Type B pancreatic cell (in vitro differentiated cells): Measurements from ENCODE around the gene SMYD1. TPM values are rescaled to one million over a fixed set of nuclear protein-coding genes. Genes with fewer than 3 reads are reported as not detected.

Source experiments
- DNase-seq: peaks from one replicate; pipeline ENCODE4 v3.0.0; 2021; ENCODE audit warnings: mixed read lengths; ENCODE audit not compliant: unreplicated experiment; ENCODE audit errors: extremely low spot score
- H3K27ac Mint-ChIP-seq: 2 replicates; pipeline ENCODE4 v1.8.0; 2021; ENCODE audit warnings: mild to moderate bottlenecking, mixed read lengths
- H3K27me3 Mint-ChIP-seq: 2 replicates; pipeline ENCODE4 v1.8.0; 2021; ENCODE audit warnings: mixed read lengths
- H3K36me3 Mint-ChIP-seq: 2 replicates; pipeline ENCODE4 v1.8.0; 2021; ENCODE audit warnings: mixed read lengths
- H3K4me1 Mint-ChIP-seq: one replicate; pipeline ENCODE4 v1.8.0; 2021; ENCODE audit warnings: mixed read lengths; ENCODE audit not compliant: unreplicated experiment
- H3K4me3 Mint-ChIP-seq: 2 replicates; pipeline ENCODE4 v1.8.0; 2021; ENCODE audit warnings: mild to moderate bottlenecking, mixed read lengths
- H3K9me3 Mint-ChIP-seq: 2 replicates; pipeline ENCODE4 v1.8.0; 2021; ENCODE audit warnings: mixed read lengths
- CTCF ChIP-seq: fragments of 200-600 bp; sonication (generic); conservative IDR thresholded peaks from 2 replicates; pipeline ENCODE4 v1.5.0; 2021; ENCODE audit warnings: antibody characterized with exemption, mild to moderate bottlenecking
- total RNA-seq: library from RNA; stranded (reverse); gene quantifications from 2 replicates; pipeline ENCODE4 v1.2.1, GENCODE V29; 2021; ENCODE audit warnings: low replicate concordance

SMYD1 gene
- total RNA-seq, 1 donor from 2014 or later: 0.87 TPM

- peaks cover 12% of the 10 kb centered on the region for H3K9me3 Mint-ChIP-seq
- H3K4me3 Mint-ChIP-seq: no peak overlapping the region
Measured at GRCh38 chr2:88146590-88146989, 79.0 kb downstream of the SMYD1 start.

GRCh38 chr2:88147145-88147544 is 79.5 kb downstream of the SMYD1 start:
- Mint-ChIP-seq H3K27ac (no peak overlapping the region), H3K4me3 (no peak overlapping the region), H3K4me1 (no peaks in the 10 kb centered on the region), H3K9me3 (peaks cover 12% of the 10 kb centered on the region), H3K36me3 (no peaks in the 10 kb centered on the region), H3K27me3 (peaks cover 8% of the 10 kb centered on the region)
- TF ChIP-seq CTCF: no peak
- no peak for DNase-seq

More at GRCh38 chr2:88146590-88146989, 79.0 kb downstream of the SMYD1 start:
- Mint-ChIP-seq H3K27ac (no peak overlapping the region), H3K27me3 (peaks cover 8% of the 10 kb centered on the region), H3K36me3 (no peaks in the 10 kb centered on the region), H3K4me1 (no peaks in the 10 kb centered on the region)
- DNase-seq: no peak
- no peak for TF ChIP-seq CTCF

- Mint-ChIP-seq H3K36me3 (no peaks in the 10 kb centered on the region), H3K27ac (no peak overlapping the region)
- no peak for TF ChIP-seq CTCF
Measured at GRCh38 chr2:88148929-88149438, 81.4 kb downstream of the SMYD1 start.

GRCh38 chr2:88159481-88159880 is 91.9 kb downstream of the SMYD1 start:
- H3K4me3 Mint-ChIP-seq: no peak overlapping the region
- TF ChIP-seq CTCF: no peak
- no peaks in the 10 kb centered on the region for H3K36me3 Mint-ChIP-seq
- peaks cover 5% of the 10 kb centered on the region for H3K27me3 Mint-ChIP-seq
- H3K27ac Mint-ChIP-seq: no peak overlapping the region
- DNase-seq: no peak
- no peaks in the 10 kb centered on the region for H3K9me3 Mint-ChIP-seq
- H3K4me1 Mint-ChIP-seq: no peaks in the 10 kb centered on the region

More at GRCh38 chr2:88148929-88149438, 81.4 kb downstream of the SMYD1 start:
- DNase-seq: no peak
- no peak overlapping the region for H3K4me3 Mint-ChIP-seq
- H3K9me3 Mint-ChIP-seq: peaks cover 12% of the 10 kb centered on the region
- no peaks in the 10 kb centered on the region for H3K4me1 Mint-ChIP-seq
- peaks cover 8% of the 10 kb centered on the region for H3K27me3 Mint-ChIP-seq

- no peaks in the 10 kb centered on the region for H3K36me3 Mint-ChIP-seq
- no peaks in the 10 kb centered on the region for H3K9me3 Mint-ChIP-seq
- no peaks in the 10 kb centered on the region for H3K4me1 Mint-ChIP-seq
- no peak for DNase-seq
- peaks cover 6% of the 10 kb centered on the region for H3K27me3 Mint-ChIP-seq
- H3K4me3 Mint-ChIP-seq: no peak overlapping the region
- peak; percentile 94 for TF ChIP-seq CTCF
- H3K27ac Mint-ChIP-seq: no peak overlapping the region
Measured at GRCh38 chr2:88159955-88160415, 92.4 kb downstream of the SMYD1 start.
